Measurements from ENCODE around the gene APC. TPM values are rescaled to one million over a fixed set of nuclear protein-coding genes. Genes with fewer than 3 reads are reported as not detected.

APC gene
- total RNA-seq, 1 experiment from 2014 or later, result 23.4 TPM

DNA sequence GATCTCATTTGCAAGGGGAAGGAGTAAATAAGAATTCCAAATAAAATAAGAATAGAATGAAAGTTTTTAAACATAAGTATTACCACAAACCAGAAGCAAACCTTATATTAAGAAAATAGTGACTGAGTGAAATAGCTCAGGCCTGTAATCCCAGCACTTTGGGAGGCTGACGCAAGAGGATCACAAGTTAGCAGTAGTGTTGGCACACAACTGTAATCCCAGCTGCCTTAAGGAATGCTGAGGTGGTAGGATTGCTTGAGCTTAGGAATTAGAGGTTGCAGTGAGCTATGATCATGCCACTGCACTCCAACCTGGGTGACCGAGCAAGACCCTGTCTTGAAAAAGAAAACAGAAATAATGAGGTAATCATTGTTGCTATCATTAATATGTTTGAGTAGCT is 47.0 kb downstream of the APC start:
- DNase-seq (ENCODE audit: low read depth), result no peak

GRCh38 chr5:112787261-112787660 is 49.6 kb downstream of the APC start:
- DNase-seq (ENCODE audit: low read depth), result no peak

GRCh38 chr5:112787896-112788295 is 50.2 kb downstream of the APC start:
- no peak for DNase-seq (ENCODE audit: low read depth)

GRCh38 chr5:112793201-112793600 is 55.5 kb downstream of the APC start:
- DNase-seq (ENCODE audit: low read depth), result no peak

GRCh38 chr5:112794410-112794809 is 56.7 kb downstream of the APC start:
- no peak for DNase-seq (ENCODE audit: low read depth)

DNA sequence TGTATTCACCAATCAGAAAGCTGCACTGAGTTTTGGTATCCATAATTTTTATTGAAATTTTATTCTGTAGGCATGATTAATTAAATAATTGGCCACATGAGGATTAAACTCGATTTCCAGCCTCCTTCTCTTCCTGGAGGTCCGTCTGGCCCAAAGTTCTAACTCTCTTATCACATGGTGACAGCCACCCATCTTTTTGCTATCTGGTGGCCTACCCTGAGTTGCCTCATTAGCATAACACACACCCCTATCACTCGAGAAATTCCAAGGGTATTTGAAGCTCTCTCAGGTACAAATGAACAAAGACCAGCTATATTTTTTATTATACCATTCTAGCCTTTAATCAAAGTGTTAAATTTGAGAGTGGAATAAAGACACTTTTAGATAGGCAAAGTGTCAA is 57.7 kb downstream of the APC start:
- no peak for DNase-seq (ENCODE audit: low read depth)

GRCh38 chr5:112795944-112796678 is 58.4 kb downstream of the APC start:
- no peak for DNase-seq (ENCODE audit: low read depth)

DNA sequence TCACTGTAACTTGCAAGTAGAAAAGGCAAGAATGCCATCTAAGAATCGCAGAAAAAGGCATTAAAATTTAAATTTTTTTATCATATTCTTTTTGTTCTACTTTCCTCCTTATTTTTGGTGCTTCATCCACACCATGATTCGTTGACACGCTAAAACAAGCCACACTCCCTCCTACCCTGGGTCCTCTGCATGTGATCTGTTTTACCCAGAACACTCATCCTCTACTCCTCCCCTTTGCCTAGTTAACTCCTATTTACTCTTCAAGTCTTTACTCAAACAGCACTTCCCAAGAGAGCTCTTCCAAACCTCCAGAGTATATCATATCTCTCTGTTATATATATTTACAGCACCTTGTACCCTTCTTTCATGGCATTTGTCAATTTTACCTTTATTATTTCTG is 62.0 kb downstream of the APC start:
- DNase-seq (ENCODE audit: low read depth), result no peak

- DNase-seq (ENCODE audit: low read depth), result no peak
Measured at GRCh38 chr5:112800891-112801290, 63.2 kb downstream of the APC start.

DNA sequence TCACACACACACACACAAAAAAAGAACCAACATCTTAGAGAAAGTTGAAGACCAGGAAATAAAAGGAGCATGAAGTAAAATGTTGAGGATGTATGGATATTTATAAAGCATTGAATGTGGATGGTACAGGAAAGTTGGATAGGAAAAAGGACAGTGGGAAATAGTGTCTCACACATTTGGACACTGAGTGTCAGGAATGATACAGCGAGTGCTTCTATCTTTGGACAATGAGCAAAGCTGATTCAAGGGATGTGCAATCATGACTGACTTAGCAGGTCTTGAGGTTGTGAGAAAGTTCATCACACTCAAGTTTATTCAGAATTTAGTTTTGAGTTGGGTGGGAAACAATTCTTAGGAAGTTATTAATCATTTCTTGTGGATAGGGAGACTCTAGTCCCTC is 73.3 kb downstream of the APC start:
- DNase-seq (ENCODE audit: low read depth), result no peak

- no peak for DNase-seq (ENCODE audit: low read depth)
Measured at GRCh38 chr5:112812549-112812948, 74.9 kb downstream of the APC start.

GRCh38 chr5:112820246-112820645 is 82.6 kb downstream of the APC start:
- no peak for DNase-seq (ENCODE audit: low read depth)

DNA sequence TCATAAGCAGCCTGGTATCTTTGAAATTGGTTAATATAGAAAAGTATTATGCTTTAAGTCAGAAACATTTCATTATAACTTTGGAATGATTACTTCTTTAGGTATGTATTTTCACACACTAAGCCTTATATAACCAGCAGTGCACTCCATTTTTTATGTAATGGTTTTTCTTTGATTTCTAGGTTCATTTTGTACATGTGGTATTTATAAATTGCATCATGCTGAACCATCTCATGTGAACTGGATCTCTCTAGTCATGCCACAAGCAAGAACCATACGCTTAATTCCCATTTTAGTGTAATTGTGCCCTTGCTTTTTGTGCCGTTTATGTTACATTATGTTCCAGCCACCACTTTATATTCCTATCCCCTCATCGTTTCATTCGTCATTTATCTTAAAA is 84.8 kb downstream of the APC start:
- no peak for DNase-seq (ENCODE audit: low read depth)

GRCh38 chr5:112823181-112823580 is 85.5 kb downstream of the APC start:
- DNase-seq (ENCODE audit: low read depth), result no peak

- no peak for DNase-seq (ENCODE audit: low read depth)
Measured at GRCh38 chr5:112823656-112824055, 86.0 kb downstream of the APC start.

DNA sequence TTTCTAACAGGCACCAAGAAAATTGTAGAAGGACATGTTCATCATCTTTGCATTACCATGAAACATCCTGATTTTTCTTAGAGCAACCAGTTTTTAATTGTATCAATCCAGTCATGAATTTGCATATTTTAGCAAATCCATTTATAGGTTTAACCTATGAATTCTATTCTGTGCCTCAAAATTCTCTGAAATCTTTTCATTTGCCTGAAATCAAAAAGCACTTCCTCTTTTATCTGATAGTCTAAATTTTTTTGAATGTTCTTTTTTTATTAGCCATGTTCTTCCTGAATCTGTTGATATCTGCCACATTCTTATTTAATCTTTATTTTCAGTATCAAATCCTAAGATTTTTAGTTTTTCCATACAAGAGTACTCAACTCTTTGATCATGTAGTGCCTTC is 86.5 kb downstream of the APC start:
- no peak for DNase-seq (ENCODE audit: low read depth)

DNA sequence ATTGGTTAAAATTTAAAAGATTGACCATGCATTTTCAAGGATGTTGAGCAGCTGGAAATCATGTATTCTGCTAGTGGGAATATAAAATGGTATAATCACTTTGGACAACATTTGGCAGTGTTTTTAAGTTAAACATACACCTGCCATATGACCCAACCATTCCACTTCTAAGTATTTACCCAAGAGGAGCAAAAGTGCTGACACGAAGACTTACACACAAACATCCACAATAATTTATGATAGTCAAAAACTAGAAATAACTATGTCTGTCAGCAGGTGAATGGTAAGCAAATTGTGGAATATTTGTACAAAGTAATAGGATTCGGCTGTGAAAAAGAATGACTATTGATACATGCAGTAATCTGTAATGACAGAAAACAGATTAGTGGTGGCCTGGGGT is 92.7 kb downstream of the APC start:
- DNase-seq (ENCODE audit: low read depth), result no peak

DNA sequence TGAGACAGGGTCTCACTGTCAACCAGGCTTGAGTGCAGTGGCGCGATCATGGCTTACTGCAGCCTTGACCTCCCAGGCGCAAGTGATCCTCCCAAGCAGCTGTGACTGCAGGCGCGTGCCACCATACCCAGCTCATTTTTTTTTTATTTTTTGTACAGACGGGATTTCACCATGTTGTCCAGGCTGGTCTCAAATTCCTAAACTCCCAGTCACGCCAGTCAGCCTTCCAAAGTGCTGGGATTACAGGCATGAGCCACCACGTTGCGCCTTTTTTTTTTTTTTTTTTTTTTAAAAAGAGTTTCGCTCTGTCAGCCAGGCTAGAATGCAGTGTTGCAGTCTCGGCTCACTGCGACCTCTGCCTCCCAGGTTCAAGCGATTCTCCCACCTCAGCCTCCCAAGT is 96.3 kb downstream of the APC start:
- DNase-seq (ENCODE audit: low read depth), result no peak

GRCh38 chr5:112844489-112844888 is 106.8 kb downstream of the APC start:
- no peak for DNase-seq (ENCODE audit: low read depth)

DNA sequence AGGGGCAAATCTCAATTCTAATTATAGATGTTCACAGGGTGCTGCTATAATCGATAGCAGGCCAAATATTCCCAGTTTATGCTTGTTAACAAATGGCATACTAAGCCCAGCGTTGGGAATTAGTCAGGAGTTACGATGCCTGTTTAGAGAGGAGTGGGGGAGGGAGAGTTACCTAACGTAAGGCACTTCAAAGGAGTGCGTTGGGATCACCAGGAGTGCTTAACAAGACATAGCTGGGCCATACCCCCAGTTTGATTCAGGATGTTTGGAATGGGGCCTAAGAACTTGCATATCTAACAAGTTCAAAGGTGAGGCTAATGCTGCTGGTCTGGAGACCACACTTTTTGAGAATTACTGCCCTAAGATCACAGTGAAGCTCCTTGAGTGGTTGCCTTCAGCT is 108.9 kb downstream of the APC start:
- no peak for DNase-seq (ENCODE audit: low read depth)

DNA sequence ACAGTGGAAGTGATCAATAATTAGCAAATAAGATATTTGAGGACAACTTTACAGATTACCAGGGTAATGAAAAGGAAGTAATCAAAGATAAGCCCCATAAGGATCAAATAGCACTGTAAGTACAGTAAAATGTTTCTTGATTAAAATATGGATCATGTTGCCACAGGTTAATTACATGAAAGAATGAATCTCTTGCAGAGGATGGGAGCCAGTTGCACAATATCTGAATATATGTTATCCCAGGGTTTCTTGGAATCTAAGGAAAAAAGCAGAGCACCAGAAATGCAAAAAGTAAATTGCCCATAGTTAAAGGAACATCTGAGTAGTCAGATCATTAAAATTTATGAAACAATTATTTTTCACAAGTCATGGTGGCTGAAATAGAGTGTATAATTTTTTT is 109.6 kb downstream of the APC start:
- DNase-seq (ENCODE audit: low read depth), result no peak

DNA sequence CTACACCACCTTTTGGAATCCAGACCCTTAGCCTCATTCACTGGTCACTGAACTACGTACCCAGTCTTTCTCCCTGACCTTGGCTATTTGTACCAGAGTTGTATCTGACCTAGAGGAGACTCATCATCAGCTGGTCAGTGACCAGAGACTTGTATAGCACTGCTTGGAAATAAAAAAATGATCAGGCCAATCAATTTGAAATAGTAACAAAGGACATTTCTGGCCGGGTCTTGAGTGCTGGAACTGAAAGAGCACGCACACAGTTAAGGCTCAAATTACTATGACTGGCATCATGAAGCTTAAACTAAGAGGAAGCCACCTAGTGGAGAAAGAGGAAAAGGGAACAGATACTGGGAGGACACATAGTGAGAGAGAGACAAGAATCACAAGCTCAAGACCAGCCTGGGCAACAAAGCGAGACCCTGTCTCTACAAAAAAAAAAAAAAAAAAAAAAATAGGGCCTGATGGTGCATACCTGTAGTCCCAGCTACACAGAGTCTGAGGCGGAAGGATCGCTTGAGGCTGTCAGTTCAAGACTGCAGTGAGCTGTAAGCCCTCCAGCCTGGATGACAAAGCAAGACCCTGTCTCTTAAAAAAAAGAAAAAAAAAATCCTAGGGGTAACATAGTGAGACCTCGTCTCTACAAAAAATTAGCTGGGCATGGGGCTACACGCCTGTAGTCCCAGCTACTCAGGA is 110.6 kb downstream of the APC start:
- DNase-seq (ENCODE audit: low read depth), result peak; percentile 65

DNA sequence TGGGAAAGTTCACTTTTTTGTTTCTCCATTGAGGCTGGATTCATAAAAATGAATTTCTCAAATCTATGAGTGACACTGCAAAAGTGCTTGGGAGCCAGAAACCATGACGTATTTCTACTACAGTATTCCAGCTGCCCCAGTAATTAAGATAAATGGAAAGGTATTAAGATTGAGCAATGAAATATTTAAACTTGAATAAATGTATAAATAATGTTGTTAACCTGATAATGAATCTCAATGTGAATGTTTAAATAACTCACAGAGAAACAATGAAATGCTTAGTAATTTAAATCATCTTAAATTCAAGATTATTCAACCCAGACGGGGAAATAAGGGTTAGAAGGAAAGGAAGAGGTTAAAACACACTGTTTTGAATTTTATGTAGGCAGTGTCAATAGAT is 112.2 kb downstream of the APC start:
- DNase-seq (ENCODE audit: low read depth), result no peak

DNA sequence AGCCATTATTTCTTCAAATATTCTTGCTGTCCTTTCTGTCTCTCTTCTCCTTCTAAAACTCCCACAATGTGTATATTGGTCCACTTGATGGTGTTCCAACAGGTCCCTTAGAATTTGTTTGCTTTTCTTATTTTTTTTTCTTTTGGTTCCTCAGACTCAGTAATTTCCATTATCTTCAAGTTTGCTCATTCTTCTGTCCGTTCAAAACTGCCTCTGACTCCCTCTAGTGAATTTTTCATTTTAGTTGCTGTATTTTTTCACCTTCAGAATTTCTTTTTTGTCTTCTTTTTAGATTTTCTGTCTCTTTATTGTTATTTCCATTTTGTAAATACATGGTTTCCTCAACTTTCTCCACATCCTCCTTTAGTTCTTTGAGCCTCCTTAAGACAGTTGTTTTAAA is 117.0 kb downstream of the APC start:
- DNase-seq (ENCODE audit: low read depth), result no peak

Data from RPMI7951 (cell line).